DOHH2 (cell line): Measurements from ENCODE around the gene TLE1.

Source experiments
- H3F3A ChIP-seq: fragments of 200-600 bp; sonication (generic), shearing (Covaris generic); 2 replicates; pipeline ENCODE4 v1.6.0; 2016; ENCODE audit warnings: antibody characterized with exemption, mild to moderate bottlenecking; ENCODE audit not compliant: control insufficient read depth, insufficient read depth
- H3K27ac ChIP-seq: fragments of 200-600 bp; sonication (generic); 2 replicates; pipeline ENCODE4 v1.5.1; 2014; ENCODE audit warnings: low read depth, mild to moderate bottlenecking, low read length, moderate library complexity
- H3K27me3 ChIP-seq: fragments of 200-600 bp; sonication (generic); 2 replicates; pipeline ENCODE4 v1.6.1; 2014; ENCODE audit warnings: mild to moderate bottlenecking, low read length, mixed read lengths; ENCODE audit not compliant: control insufficient read depth
- H3K36me3 ChIP-seq: fragments of 200-600 bp; sonication (generic); 2 replicates; pipeline ENCODE4 v1.6.1; 2014; ENCODE audit warnings: mild to moderate bottlenecking, low read length, moderate library complexity, mixed read lengths; ENCODE audit not compliant: control insufficient read depth
- H3K4me1 ChIP-seq: fragments of 200-600 bp; sonication (generic); 2 replicates; pipeline ENCODE4 v1.6.1; 2014; ENCODE audit warnings: mild to moderate bottlenecking, low read length, mixed read lengths; ENCODE audit not compliant: control insufficient read depth
- H3K4me2 ChIP-seq: fragments of 200-600 bp; sonication (generic); 2 replicates; pipeline ENCODE4 v1.6.0; 2014; ENCODE audit warnings: mild to moderate bottlenecking, low read length, moderate library complexity
- H3K4me3 ChIP-seq: fragments of 200-600 bp; sonication (generic); 2 replicates; pipeline ENCODE4 v1.5.1; 2014; ENCODE audit warnings: mild to moderate bottlenecking, low read length, mixed read lengths
- H3K79me2 ChIP-seq: fragments of 200-600 bp; sonication (generic); 2 replicates; pipeline ENCODE4 v1.6.1; 2014; ENCODE audit warnings: mild to moderate bottlenecking, low read length, mixed read lengths; ENCODE audit not compliant: control insufficient read depth
- H3K9me2 ChIP-seq: fragments of 200-600 bp; sonication (generic); replicated peaks from 2 replicates; pipeline ENCODE4 v1.6.1; 2014; ENCODE audit warnings: mild to moderate bottlenecking, low read length, mixed read lengths; ENCODE audit not compliant: control insufficient read depth
- H3K9me3 ChIP-seq: fragments of 200-600 bp; sonication (generic); 2 replicates; pipeline ENCODE4 v1.6.1; 2014; ENCODE audit warnings: antibody characterized with exemption, low read length, mixed read lengths; ENCODE audit not compliant: control insufficient read depth, insufficient read depth
- H4K20me1 ChIP-seq: fragments of 200-600 bp; sonication (generic); 2 replicates; pipeline ENCODE4 v1.6.0; 2014; ENCODE audit warnings: low read depth, mild to moderate bottlenecking, antibody characterized with exemption, low read length, moderate library complexity; ENCODE audit not compliant: control insufficient read depth, insufficient read depth
- EZH2phosphoT487 ChIP-seq: fragments of 200-600 bp; sonication (generic); IDR thresholded peaks from 2 replicates; pipeline ENCODE4 v1.6.1; 2017; ENCODE audit warnings: borderline replicate concordance, mild to moderate bottlenecking, antibody characterized with exemption, low read length, moderate library complexity, mixed read lengths
- TF ChIP-seq, protein P1 (sequence below): fragments of 200-600 bp; sonication (generic); IDR thresholded peaks from one replicate; pipeline ENCODE4 v1.5.1; 2014; ENCODE audit warnings: antibody characterized with exemption, mild to moderate bottlenecking, low read depth, low read length; ENCODE audit not compliant: poor library complexity, severe bottlenecking

The TLE1 gene

DNA sequence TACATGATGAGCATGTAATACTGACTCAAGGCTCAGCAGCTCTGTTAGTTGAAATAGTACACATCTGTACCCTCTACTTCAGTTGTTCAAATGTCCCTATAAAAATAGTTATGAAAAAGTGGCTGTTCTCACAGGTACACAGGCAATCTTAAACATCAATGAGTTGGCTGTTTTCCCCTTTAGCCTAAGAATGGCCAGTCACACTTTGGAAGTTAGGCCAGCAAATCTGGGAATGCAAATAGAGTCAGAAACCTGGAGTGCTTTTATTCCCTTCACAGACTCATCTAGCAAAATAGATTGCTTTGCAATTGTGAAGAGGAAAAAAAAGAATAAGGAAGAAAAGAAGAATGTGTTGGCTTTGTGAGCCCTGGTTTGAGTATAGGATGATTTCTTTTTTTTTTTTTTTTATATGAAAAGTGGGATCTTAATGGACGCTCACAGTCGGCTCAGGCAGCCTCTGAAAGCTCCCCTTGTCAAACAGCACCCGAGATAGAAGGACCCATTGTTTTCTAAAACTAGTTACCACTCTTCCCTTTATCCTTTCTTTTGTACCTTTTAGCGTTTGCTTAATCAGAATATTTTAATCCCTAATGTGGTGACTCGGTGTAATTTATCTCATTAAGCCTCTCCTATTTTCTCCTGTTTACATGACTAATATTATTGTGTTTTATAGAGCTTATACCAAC is 27.9 kb upstream of the TLE1 start:
- Histone ChIP-seq H3K9me3 (no peaks in the 10 kb centered on the region), H3F3A (no peaks in the 10 kb centered on the region), H3K27me3 (no peaks in the 10 kb centered on the region), H3K4me2 (no peak overlapping the region), H3K79me2 (no peaks in the 10 kb centered on the region), H4K20me1 (no peaks in the 10 kb centered on the region), H3K4me1 (no peaks in the 10 kb centered on the region), H3K27ac (no peak overlapping the region), H3K36me3 (no peaks in the 10 kb centered on the region), H3K4me3 (no peak overlapping the region), H3K9me2 (no peaks in the 10 kb centered on the region)
- TF ChIP-seq, protein P1, sequence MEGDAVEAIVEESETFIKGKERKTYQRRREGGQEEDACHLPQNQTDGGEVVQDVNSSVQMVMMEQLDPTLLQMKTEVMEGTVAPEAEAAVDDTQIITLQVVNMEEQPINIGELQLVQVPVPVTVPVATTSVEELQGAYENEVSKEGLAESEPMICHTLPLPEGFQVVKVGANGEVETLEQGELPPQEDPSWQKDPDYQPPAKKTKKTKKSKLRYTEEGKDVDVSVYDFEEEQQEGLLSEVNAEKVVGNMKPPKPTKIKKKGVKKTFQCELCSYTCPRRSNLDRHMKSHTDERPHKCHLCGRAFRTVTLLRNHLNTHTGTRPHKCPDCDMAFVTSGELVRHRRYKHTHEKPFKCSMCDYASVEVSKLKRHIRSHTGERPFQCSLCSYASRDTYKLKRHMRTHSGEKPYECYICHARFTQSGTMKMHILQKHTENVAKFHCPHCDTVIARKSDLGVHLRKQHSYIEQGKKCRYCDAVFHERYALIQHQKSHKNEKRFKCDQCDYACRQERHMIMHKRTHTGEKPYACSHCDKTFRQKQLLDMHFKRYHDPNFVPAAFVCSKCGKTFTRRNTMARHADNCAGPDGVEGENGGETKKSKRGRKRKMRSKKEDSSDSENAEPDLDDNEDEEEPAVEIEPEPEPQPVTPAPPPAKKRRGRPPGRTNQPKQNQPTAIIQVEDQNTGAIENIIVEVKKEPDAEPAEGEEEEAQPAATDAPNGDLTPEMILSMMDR = no peak
- TF ChIP-seq EZH2phosphoT487 = no peak

DNA sequence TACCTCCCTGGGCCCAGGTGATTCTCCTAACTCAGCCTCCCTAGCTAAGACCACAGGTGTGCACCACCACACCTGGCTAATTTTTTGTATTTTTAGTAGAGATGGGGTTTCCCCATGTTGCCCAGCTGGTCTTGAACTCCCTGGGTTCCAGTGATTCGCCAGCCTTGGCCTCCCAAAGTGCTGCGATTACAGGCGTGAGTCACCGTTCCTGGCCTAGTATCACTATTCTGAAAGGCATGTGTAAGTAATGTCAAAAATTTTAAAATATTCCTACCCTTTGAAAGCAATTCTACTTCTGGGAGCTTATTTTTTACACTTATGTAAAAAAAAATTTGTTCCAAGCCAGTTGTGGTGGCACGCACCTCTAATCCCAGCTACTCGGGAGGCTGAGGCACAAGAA is 27.1 kb upstream of the TLE1 start:
- H4K20me1 ChIP-seq = no peaks in the 10 kb centered on the region
- H3F3A ChIP-seq = no peaks in the 10 kb centered on the region
- no peaks in the 10 kb centered on the region for H3K4me1 ChIP-seq
- no peak overlapping the region for H3K4me2 ChIP-seq
- no peak overlapping the region for H3K27ac ChIP-seq
- no peaks in the 10 kb centered on the region for H3K36me3 ChIP-seq
- no peaks in the 10 kb centered on the region for H3K79me2 ChIP-seq
- no peaks in the 10 kb centered on the region for H3K9me2 ChIP-seq
- TF ChIP-seq EZH2phosphoT487 = no peak
- TF ChIP-seq, protein P1 = no peak
- no peaks in the 10 kb centered on the region for H3K27me3 ChIP-seq
- H3K4me3 ChIP-seq = no peak overlapping the region
- no peaks in the 10 kb centered on the region for H3K9me3 ChIP-seq

DNA sequence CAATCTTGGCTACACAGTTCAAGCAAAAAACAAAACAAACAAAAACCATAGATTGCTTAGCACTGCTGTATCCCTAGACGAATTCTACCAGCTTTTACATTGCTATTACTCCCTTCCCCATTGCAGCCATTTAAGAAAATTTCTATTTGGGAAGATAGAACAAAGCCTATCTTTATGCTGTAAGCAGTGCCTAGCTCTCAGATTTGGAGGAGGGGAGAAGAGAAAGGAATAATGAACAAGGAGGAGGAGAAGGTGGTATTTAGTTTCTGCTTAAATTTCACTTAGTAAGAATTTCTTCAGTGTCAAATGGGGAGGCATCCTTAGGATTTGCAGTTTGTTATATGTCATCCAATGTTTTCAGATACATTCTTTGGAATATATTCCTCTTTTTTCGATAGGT is 16.2 kb upstream of the TLE1 start:
- H3F3A ChIP-seq = no peaks in the 10 kb centered on the region
- H3K27ac ChIP-seq = no peak overlapping the region
- H3K79me2 ChIP-seq = no peaks in the 10 kb centered on the region
- no peaks in the 10 kb centered on the region for H4K20me1 ChIP-seq
- no peaks in the 10 kb centered on the region for H3K27me3 ChIP-seq
- H3K4me3 ChIP-seq = no peak overlapping the region
- TF ChIP-seq EZH2phosphoT487 = no peak
- TF ChIP-seq, protein P1 = no peak
- no peaks in the 10 kb centered on the region for H3K9me3 ChIP-seq
- no peaks in the 10 kb centered on the region for H3K4me1 ChIP-seq
- H3K9me2 ChIP-seq = no peaks in the 10 kb centered on the region
- no peak overlapping the region for H3K4me2 ChIP-seq
- H3K36me3 ChIP-seq = no peaks in the 10 kb centered on the region
